HuH-7.5 (cell line): ENCODE data around the gene KRT7.
A peak's percentile ranks its signal among the peaks of the same experiment; 100 is the strongest.

Source experiments
- DNase-seq: peaks from one replicate; pipeline ENCODE4 v3.0.0; 2011; ENCODE audit warnings: low spot score

The KRT7 gene

GRCh38 chr12:52232674-52233461, at the start of gene KRT7:
Gene KRT7, plus strand, starts transcription at chr12:52233243. Its CDS starts 54 bp downstream, at chr12:52233297.
- no peak for DNase-seq

GRCh38 chr12:52183544-52183910, 49.5 kb upstream of the KRT7 start:
- DNase-seq: no peak

GRCh38 chr12:52183971-52184370, 49.1 kb upstream of the KRT7 start:
- no peak for DNase-seq

GRCh38 chr12:52184813-52185212, 48.2 kb upstream of the KRT7 start:
- no peak for DNase-seq

- no peak for DNase-seq
Observed at GRCh38 chr12:52185400-52185967, 47.6 kb upstream of the KRT7 start.

GRCh38 chr12:52186118-52186840, 46.8 kb upstream of the KRT7 start:
- DNase-seq: no peak

- no peak for DNase-seq
Observed at GRCh38 chr12:52187206-52187605, 45.8 kb upstream of the KRT7 start.

- DNase-seq: no peak
Observed at GRCh38 chr12:52187640-52188039, 45.4 kb upstream of the KRT7 start.

- no peak for DNase-seq
Observed at GRCh38 chr12:52188658-52189057, 44.4 kb upstream of the KRT7 start.

GRCh38 chr12:52189376-52190174, 43.5 kb upstream of the KRT7 start:
- no peak for DNase-seq

GRCh38 chr12:52190860-52191729, 41.9 kb upstream of the KRT7 start:
- no peak for DNase-seq

GRCh38 chr12:52191841-52192791, 40.9 kb upstream of the KRT7 start, which contains the start of gene KRT80:
Gene KRT80, minus strand, starts transcription at chr12:52192014. Its CDS starts 112 bp downstream, at chr12:52191902.
- DNase-seq: peak; percentile 50

GRCh38 chr12:52193532-52193931, 39.5 kb upstream of the KRT7 start:
- no peak for DNase-seq

GRCh38 chr12:52193991-52194390, 39.1 kb upstream of the KRT7 start:
- DNase-seq: no peak

- no peak for DNase-seq
Observed at GRCh38 chr12:52195065-52195730, 37.8 kb upstream of the KRT7 start.

- no peak for DNase-seq
Observed at GRCh38 chr12:52197371-52198231, 35.4 kb upstream of the KRT7 start.

GRCh38 chr12:52198454-52199215, 34.4 kb upstream of the KRT7 start:
- no peak for DNase-seq
